Mesenteric fat pad (tissue), 1 donor: Measurements from ENCODE around the gene MRPL22. TPM values are rescaled to one million over a fixed set of nuclear protein-coding genes. Genes with fewer than 3 reads are reported as not detected.
A peak's percentile ranks its signal among the peaks of the same experiment; 100 is the strongest.
"Not testable (repeated sequence)": the region's sequence is repeated elsewhere in the genome, so short reads cannot be mapped to it uniquely, and the experiment has no call there.

Experiments
- DNase-seq: peaks from one replicate; pipeline ENCODE4 v3.0.0-alpha.2; 2020; ENCODE audit warnings: low spot score
- long read RNA-seq: library from polyadenylated mRNA; unstranded; transcript quantifications from one replicate; pipeline ENCODE4 v2.0.0, GENCODE V29; 2020
- total RNA-seq: library from RNA; stranded (reverse); fragmentation: NEBNext Ultra II Directional; extraction: Animal tissue kit (Norgen Biotek cat#: 25700); gene quantifications from one replicate; pipeline ENCODE4 v1.2.1, GENCODE V29; 2021
- donor health status: DM: yes; HTN: yes; CAD: no.

MRPL22 gene
- total RNA-seq, result 38.8 TPM
- long read RNA-seq, transcript MRPL22-207 (7 exons, 3,176 nt), result major isoform, 6 of 11 reads
- long read RNA-seq, partial matches to known transcripts, result 0 of 11 reads
- long read RNA-seq, other reads (novel, unspliced or antisense), result 1 of 11 reads

DNA sequence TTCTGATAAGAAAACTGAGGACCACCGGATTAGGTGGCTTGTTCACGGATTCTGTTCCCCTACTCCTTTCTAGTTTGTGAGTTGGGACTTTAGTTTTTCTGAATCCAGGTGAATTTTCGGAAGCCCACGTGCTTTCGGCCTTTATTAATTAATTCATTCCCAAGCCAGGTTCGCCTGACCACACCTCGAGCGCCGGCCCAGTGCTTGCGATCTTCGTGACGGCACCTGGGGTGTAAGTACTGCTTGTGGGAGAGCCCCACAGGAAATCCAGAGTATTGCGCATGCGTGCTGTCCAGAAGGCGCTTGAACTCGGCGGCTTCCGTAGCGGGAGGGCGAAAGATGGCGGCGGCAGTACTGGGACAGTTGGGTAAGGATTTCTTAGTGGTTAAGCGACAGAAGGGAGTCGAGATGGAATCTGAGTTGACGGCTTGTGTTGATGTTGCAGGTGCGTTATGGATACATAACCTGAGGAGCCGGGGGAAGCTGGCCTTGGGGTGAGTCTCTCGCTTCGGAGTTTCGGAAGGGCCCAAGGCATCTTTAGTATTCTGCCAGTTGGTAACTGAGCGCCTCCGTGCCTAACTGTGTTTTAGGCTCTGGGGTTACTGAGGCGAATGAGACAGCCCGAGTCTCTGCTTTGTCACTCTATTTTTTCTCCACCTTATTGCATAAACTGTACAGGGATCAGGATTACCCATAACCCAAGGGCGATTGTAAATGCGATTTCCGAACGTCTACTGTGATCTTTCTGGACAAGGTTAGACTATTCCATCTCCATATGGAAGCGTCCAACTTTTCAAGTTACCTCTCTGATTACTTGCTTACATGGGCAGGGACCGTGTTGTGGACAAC is at the start of gene MRPL22:
Gene MRPL22 (plus strand): TSS at position 302 of the 849 bp plus-strand sequence. CDS start 38 bp downstream, at position 340.
- peak; percentile 96 for DNase-seq

- DNase-seq, result no peak
Measured at GRCh38 chr5:154892369-154892771, 48.5 kb upstream of the MRPL22 start.

DNA sequence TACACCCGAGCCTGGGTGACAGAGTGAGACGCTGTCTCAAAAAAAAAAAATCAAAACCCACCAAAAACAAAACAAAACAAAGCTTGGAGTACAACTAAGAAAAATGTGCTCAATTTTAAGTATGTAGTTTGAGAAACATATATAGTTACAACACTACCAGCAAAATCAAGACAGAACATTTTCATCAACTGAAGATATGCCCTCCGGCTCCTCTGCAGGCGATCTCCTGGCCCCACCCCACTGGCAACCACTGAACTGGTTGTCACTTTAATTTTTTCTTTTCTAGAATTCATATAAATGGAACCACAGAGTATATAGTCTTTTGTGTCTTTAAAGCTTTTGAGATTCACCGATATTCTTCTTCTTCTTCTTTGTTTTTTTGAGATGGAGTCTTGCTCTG is 47.5 kb upstream of the MRPL22 start:
- no peak for DNase-seq

GRCh38 chr5:154895606-154896561 is 45.0 kb upstream of the MRPL22 start:
- no peak for DNase-seq

DNA sequence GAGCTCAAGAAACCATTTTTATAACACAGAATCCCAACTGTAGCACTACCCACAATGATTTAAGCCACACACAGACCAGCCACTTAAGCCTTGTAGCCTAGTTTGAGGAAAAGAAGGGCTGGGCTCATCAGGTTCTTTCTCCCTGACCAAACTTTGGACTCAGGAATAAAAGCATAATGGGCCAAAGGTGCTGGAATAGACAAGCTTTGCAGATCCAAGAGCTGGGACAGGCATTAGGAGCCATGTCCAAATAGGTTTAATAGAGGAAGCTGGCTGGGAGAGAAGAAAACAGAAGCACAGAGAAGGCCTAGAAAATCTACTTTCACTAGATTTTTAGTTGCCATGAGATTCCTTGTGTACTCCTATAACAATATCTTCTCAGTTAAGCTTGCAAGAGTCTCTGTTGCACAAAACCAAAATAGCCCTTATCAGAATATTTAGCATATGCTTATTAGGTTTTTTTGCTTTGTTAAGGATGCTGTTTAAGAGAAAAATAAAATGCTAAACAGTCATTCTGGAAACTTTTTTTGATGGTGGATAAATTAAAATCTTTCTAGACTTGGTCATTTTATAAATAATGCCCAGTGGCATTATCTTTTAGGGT is 44.2 kb upstream of the MRPL22 start:
- DNase-seq, result no peak

GRCh38 chr5:154898210-154898609 is 42.7 kb upstream of the MRPL22 start:
- no peak for DNase-seq

DNA sequence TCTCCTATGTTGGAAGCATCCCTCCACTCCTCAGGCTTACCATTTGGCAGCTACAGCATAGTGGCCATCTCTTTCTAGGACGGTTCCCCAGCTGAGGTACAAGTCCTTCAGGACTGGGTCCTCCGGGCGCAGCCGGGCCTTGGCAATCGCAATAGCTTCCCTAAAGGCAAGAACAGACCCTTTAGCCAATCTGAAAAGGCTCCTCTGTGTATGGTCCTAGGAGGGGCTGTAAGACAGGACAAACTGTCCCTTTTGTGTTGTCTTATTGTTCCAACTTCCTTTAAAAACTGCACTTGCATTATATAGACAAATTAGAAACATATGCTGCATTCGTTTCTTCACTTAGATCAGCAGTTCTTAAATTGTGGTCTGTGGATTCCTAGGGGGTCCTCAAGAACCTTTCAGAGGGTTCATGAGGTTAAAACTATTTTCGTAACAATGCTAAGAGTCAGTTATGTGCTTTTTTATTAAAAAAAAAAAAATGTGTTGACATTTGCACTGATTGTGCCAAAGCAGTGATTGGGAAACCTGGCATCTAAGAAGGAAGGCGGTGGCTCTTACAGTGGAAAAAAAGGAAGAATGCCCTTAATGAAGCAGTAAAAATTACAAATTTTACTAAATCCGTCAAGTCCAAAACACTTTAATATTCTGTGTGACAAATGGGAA is 41.6 kb upstream of the MRPL22 start:
- no peak for DNase-seq

- DNase-seq, result no peak
Measured at GRCh38 chr5:154900066-154900465, 40.8 kb upstream of the MRPL22 start.

- DNase-seq, result no peak
Measured at GRCh38 chr5:154901276-154901675, 39.6 kb upstream of the MRPL22 start.

- DNase-seq, result no peak
Measured at GRCh38 chr5:154901913-154902312, 39.0 kb upstream of the MRPL22 start.

DNA sequence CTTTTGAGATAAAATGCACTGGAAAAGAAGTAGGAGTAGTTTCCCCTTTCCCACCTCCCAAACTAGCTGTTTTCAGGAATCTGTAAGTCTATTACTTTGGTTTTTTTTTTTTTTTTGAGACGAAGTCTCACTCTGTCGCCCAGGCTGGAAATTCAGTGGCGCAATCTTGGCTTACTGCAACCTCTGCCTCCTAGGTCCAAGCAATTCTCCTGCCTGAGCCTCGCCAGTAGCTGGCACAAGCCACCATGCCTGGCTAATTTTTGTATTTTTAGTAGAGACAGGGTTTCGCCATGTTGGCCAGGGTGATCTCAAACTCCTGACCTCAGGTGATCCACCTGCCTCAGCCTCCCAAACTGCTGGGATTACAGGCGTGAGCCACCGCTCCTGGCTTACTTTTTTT is 35.3 kb upstream of the MRPL22 start:
- DNase-seq, result not testable (repeated sequence)

DNA sequence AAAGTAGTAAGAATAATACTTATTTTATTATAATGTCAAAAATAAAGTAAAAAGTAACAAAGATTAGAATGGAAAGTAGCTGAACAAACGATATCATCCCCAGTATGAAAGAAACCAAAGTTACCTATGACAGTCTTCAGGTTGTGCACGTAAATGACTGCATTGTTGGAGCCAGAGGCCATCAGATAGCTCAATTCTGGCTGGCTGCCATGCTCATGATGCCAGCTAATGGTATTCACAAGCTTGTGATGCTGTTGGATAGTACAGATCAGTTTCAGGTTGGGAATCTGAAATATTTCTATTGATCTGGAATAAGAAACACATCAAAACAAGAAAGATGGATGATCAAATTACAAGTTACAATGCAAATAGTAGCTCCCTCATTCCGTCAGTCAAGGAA is 24.0 kb upstream of the MRPL22 start:
- no peak for DNase-seq

DNA sequence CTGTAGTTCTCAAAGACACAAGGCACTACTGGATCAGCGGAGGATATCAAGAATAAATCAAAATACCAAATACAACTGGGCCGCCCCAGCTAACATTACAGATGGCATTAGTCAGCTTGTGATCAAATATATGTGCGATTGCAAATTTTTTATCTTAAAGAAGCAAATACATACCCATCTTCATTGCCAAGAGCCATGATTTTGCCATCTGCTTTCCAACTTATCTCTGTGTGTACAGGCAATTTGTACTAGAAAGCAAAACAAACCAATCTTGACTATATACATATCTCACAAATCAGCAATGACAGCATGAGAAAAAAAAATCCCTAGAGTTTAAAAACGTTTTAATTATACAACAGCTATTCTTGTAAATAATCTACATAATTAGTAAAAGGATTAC is 23.1 kb upstream of the MRPL22 start:
- no peak for DNase-seq

DNA sequence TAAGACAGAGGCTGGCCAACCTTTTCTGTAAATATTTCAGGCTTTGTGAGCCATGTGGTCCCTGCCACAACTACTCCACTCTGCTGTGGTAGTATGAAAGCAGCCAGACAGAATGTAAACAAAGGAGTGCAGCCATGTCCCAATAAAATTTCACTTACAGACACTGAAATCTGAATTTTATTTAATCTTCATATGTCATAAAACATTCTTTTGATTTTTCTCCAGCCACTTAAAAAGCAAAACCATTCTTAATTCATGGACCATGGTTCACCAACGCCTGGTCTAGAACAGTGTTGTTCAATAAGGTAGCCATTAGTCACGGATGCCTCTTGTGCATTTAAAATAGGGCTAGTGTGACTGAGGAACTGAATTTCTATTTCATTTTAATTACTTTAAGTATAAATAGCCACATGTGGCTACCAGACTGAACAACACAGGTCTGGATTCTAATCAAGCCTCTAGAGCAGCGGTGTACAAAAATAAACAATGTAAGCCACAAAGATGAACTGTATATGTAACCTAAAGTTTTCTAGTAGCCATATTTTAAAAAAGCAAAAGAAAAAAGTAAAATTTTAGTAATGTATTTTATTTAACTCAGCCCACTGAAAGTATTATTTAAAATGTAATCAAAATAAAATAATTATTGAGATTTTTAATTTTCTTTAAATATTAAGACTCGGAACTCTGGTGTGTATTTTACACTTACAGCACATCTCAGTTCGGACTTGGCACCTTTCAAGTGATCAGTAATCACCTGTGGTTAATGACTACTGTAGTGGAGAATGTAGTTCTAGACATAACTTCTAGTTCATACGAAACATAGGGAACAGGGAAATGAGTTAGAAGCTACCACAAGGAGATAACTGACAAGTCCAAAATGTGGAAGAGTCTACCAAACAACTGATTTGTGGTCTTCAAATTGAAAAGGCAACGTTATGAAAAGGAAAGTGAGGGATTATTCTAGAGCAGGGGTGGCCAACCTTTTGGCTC is 17.1 kb upstream of the MRPL22 start:
- no peak for DNase-seq

DNA sequence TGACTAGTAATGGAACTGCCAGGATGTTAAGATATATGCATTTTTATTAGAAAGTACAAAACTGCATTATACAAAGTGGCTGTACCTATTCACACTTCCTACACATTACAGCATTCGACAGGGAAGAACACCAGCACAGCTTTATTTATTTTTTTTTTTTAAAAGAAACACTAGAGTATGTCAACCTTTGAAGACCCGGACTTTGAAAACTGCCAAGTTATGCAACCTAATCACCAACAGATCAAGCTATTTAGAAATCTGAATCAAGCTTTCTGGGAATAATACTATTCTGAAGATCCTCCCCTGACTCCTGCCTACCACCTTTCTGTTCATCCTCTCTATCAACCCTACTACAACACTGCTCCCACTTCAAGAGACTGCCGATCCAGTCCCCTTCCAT is 7.3 kb upstream of the MRPL22 start:
- no peak for DNase-seq

GRCh38 chr5:154934881-154935280 is 6.0 kb upstream of the MRPL22 start:
- no peak for DNase-seq

- no peak for DNase-seq
Measured at GRCh38 chr5:154937186-154937717, 3.6 kb upstream of the MRPL22 start.

GRCh38 chr5:154937718-154938466 is 3.0 kb upstream of the MRPL22 start, which contains the start of gene GEMIN5:
Gene GEMIN5 (minus strand): TSS chr5:154938211. CDS start chr5:154938133, 78 bp downstream.
- peak; percentile 94 for DNase-seq
